Peyer's patch (tissue), 4 donors: ENCODE measurements around the gene CC2D2A.

ENCODE experiments used
- CTCF ChIP-seq, 6 experiments: fragments of 450-650 bp in 4 of 6; fragments of 200-600 bp in 2 of 6; sonication (generic) in 1 of 6; IDR thresholded peaks; one replicate each; pipeline ENCODE4 v1.5.1; 2017 to 2019; ENCODE audit warnings: antibody characterized with exemption in 6 of 6, mild to moderate bottlenecking in 3 of 6, moderate library complexity in 1 of 6
- POLR2A ChIP-seq, 2 donors: fragments of 450-650 bp; IDR thresholded peaks; one replicate each; pipeline ENCODE4 v1.5.1; 2017; ENCODE audit warnings: antibody characterized with exemption in 2 of 2, mild to moderate bottlenecking in 2 of 2, moderate library complexity in 2 of 2

- TF ChIP-seq CTCF (IDR thresholded peaks at IDR 0.05) (no peak), POLR2A (IDR thresholded peaks at IDR 0.05) (no peak)
These were observed 9.0 kb downstream of the CC2D2A start for GRCh38 chr4:15478724-15479088.
